DOHH2 (cell line): ENCODE measurements around the gene GPR107.

Experiments used
- H3F3A ChIP-seq: fragments of 200-600 bp; sonication (generic), shearing (Covaris generic); 2 replicates; pipeline ENCODE4 v1.6.0; 2016; ENCODE audit warnings: antibody characterized with exemption, mild to moderate bottlenecking; ENCODE audit not compliant: control insufficient read depth, insufficient read depth
- H3K27ac ChIP-seq: fragments of 200-600 bp; sonication (generic); 2 replicates; pipeline ENCODE4 v1.5.1; 2014; ENCODE audit warnings: low read depth, mild to moderate bottlenecking, low read length, moderate library complexity
- H3K27me3 ChIP-seq: fragments of 200-600 bp; sonication (generic); 2 replicates; pipeline ENCODE4 v1.6.1; 2014; ENCODE audit warnings: mild to moderate bottlenecking, low read length, mixed read lengths; ENCODE audit not compliant: control insufficient read depth
- H3K36me3 ChIP-seq: fragments of 200-600 bp; sonication (generic); 2 replicates; pipeline ENCODE4 v1.6.1; 2014; ENCODE audit warnings: mild to moderate bottlenecking, low read length, moderate library complexity, mixed read lengths; ENCODE audit not compliant: control insufficient read depth
- H3K4me1 ChIP-seq: fragments of 200-600 bp; sonication (generic); 2 replicates; pipeline ENCODE4 v1.6.1; 2014; ENCODE audit warnings: mild to moderate bottlenecking, low read length, mixed read lengths; ENCODE audit not compliant: control insufficient read depth
- H3K4me2 ChIP-seq: fragments of 200-600 bp; sonication (generic); 2 replicates; pipeline ENCODE4 v1.6.0; 2014; ENCODE audit warnings: mild to moderate bottlenecking, low read length, moderate library complexity
- H3K4me3 ChIP-seq: fragments of 200-600 bp; sonication (generic); 2 replicates; pipeline ENCODE4 v1.5.1; 2014; ENCODE audit warnings: mild to moderate bottlenecking, low read length, mixed read lengths
- H3K79me2 ChIP-seq: fragments of 200-600 bp; sonication (generic); 2 replicates; pipeline ENCODE4 v1.6.1; 2014; ENCODE audit warnings: mild to moderate bottlenecking, low read length, mixed read lengths; ENCODE audit not compliant: control insufficient read depth
- H3K9me2 ChIP-seq: fragments of 200-600 bp; sonication (generic); replicated peaks from 2 replicates; pipeline ENCODE4 v1.6.1; 2014; ENCODE audit warnings: mild to moderate bottlenecking, low read length, mixed read lengths; ENCODE audit not compliant: control insufficient read depth
- H3K9me3 ChIP-seq: fragments of 200-600 bp; sonication (generic); 2 replicates; pipeline ENCODE4 v1.6.1; 2014; ENCODE audit warnings: antibody characterized with exemption, low read length, mixed read lengths; ENCODE audit not compliant: control insufficient read depth, insufficient read depth
- H4K20me1 ChIP-seq: fragments of 200-600 bp; sonication (generic); 2 replicates; pipeline ENCODE4 v1.6.0; 2014; ENCODE audit warnings: low read depth, mild to moderate bottlenecking, antibody characterized with exemption, low read length, moderate library complexity; ENCODE audit not compliant: control insufficient read depth, insufficient read depth
- CTCF ChIP-seq: fragments of 200-600 bp; sonication (generic); IDR thresholded peaks from one replicate; pipeline ENCODE4 v1.5.1; 2014; ENCODE audit warnings: antibody characterized with exemption, mild to moderate bottlenecking, low read depth, low read length; ENCODE audit not compliant: poor library complexity, severe bottlenecking
- EZH2phosphoT487 ChIP-seq: fragments of 200-600 bp; sonication (generic); IDR thresholded peaks from 2 replicates; pipeline ENCODE4 v1.6.1; 2017; ENCODE audit warnings: borderline replicate concordance, mild to moderate bottlenecking, antibody characterized with exemption, low read length, moderate library complexity, mixed read lengths

GPR107 gene

DNA sequence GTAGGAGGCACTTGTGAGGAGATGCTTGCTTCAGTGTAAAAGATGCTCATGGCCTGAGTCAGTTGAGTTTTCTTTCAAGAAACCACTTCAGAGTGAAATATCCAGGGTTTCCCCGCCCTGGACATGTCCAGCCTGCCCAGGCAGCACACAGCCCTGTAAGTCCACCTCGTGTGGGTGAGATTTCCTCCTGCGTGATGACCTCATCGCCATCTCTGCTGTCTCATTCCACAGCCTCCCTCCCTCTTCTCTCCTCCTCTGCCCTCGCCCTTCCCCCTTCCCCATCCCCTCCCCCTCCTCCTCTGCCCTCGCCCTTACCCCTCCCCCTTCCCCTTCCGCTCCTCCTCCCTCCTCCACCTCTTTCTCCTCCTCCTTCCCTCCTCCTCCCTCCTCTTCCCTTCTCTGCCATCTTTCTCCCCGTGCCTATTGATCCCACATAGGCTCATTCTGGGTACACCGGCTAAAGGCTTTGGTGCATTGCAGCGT is 84.5 kb downstream of the GPR107 start:
- Histone ChIP-seq H3K79me2 (no peaks in the 10 kb centered on the region), H3K9me2 (no peaks in the 10 kb centered on the region), H4K20me1 (no peaks in the 10 kb centered on the region), H3K4me3 (no peak overlapping the region), H3K4me1 (peaks cover 36% of the 10 kb centered on the region), H3K27me3 (peaks cover under 1% of the 10 kb centered on the region; the same call in 1 of the 2 replicates), H3K27ac (no peak overlapping the region), H3F3A (no peaks in the 10 kb centered on the region), H3K9me3 (no peaks in the 10 kb centered on the region), H3K4me2 (no peak overlapping the region), H3K36me3 (0 out of 2 replicates have a peak, but pooled peaks cover 3% of the 10 kb centered on the region)
- TF ChIP-seq EZH2phosphoT487 (no peak), CTCF (no peak)

- H3F3A ChIP-seq, result no peaks in the 10 kb centered on the region
- no peak overlapping the region for H3K27ac ChIP-seq
- no peaks in the 10 kb centered on the region for H3K79me2 ChIP-seq
- no peaks in the 10 kb centered on the region for H4K20me1 ChIP-seq
- no peak overlapping the region for H3K4me3 ChIP-seq
- peaks cover 41% of the 10 kb centered on the region for H3K4me1 ChIP-seq
- H3K36me3 ChIP-seq, result 0 out of 2 replicates have a peak, but pooled peaks cover 3% of the 10 kb centered on the region
- TF ChIP-seq CTCF (no peak), EZH2phosphoT487 (no peak)
- H3K4me2 ChIP-seq, result no peak overlapping the region
- peaks cover 5% of the 10 kb centered on the region; the same call in 1 of the 2 replicates for H3K27me3 ChIP-seq
- no peaks in the 10 kb centered on the region for H3K9me2 ChIP-seq
- no peaks in the 10 kb centered on the region for H3K9me3 ChIP-seq
Observed at GRCh38 chr9:130138791-130139190, 85.1 kb downstream of the GPR107 start.

DNA sequence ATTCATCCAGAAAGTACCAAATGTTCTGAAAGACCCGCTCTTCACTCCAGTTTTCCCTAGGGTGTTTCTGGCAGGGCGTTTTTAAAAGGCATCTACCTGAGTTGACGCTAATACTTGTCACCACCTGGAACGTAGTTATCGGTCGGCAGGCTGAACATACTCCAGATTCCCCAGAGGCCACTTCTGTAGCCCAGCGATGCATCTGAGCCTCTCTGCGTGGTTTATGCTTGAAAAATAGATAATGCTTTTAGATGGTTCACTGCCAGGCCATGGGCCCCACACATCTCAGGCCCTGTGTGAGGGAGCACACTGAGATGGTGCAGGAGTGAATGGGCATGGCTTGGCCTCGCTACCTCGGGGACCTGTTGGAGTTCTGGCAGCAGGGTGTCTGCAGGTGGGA is 85.5 kb downstream of the GPR107 start:
- Histone ChIP-seq H3K27me3 (peaks cover 5% of the 10 kb centered on the region; the same call in 1 of the 2 replicates), H4K20me1 (no peaks in the 10 kb centered on the region), H3K9me2 (no peaks in the 10 kb centered on the region), H3K27ac (no peak overlapping the region), H3F3A (no peaks in the 10 kb centered on the region), H3K9me3 (no peaks in the 10 kb centered on the region), H3K79me2 (no peaks in the 10 kb centered on the region), H3K4me1 (peaks cover 44% of the 10 kb centered on the region), H3K4me3 (no peak overlapping the region), H3K36me3 (0 out of 2 replicates have a peak, but pooled peaks cover 3% of the 10 kb centered on the region), H3K4me2 (no peak overlapping the region)
- no peak for TF ChIP-seq CTCF
- no peak for TF ChIP-seq EZH2phosphoT487
